ENCODE measurements around the gene POLR3A.

Gene POLR3A

GRCh38 chr10:77963901-77964300 is 65.4 kb downstream of the POLR3A start:
- no peak for TF ChIP-seq CTCF (IDR thresholded peaks at IDR 0.05; ENCODE audit: control insufficient read depth, extremely low read depth, insufficient read depth)
- DNase-seq (ENCODE audit: low read depth): no peak
- no peak overlapping the region for H3K4me3 ChIP-seq (ENCODE audit: low read depth, low read length)

GRCh38 chr10:77962350-77963146 is 66.8 kb downstream of the POLR3A start:
- no peak for DNase-seq (ENCODE audit: low read depth)
- TF ChIP-seq CTCF (IDR thresholded peaks at IDR 0.05; ENCODE audit: control insufficient read depth, extremely low read depth, insufficient read depth): no peak
- no peak overlapping the region for H3K4me3 ChIP-seq (ENCODE audit: low read depth, low read length)

- H3K4me3 ChIP-seq (ENCODE audit: low read depth, low read length): no peak overlapping the region
- TF ChIP-seq CTCF (IDR thresholded peaks at IDR 0.05; ENCODE audit: control insufficient read depth, extremely low read depth, insufficient read depth): no peak
- DNase-seq (ENCODE audit: low read depth): no peak
Measured at GRCh38 chr10:77961668-77962067, 67.6 kb downstream of the POLR3A start.

- no peak for DNase-seq (ENCODE audit: low read depth)
- no peak overlapping the region for H3K4me3 ChIP-seq (ENCODE audit: low read depth, low read length)
- no peak for TF ChIP-seq CTCF (IDR thresholded peaks at IDR 0.05; ENCODE audit: control insufficient read depth, extremely low read depth, insufficient read depth)
Measured at GRCh38 chr10:77960829-77961329, 68.4 kb downstream of the POLR3A start.

- no peak for TF ChIP-seq CTCF (IDR thresholded peaks at IDR 0.05; ENCODE audit: control insufficient read depth, extremely low read depth, insufficient read depth)
- DNase-seq (ENCODE audit: low read depth): no peak
- no peak overlapping the region for H3K4me3 ChIP-seq (ENCODE audit: low read depth, low read length)
Measured at GRCh38 chr10:77959887-77960455, 69.3 kb downstream of the POLR3A start.

- DNase-seq (ENCODE audit: low read depth): no peak
- TF ChIP-seq CTCF (IDR thresholded peaks at IDR 0.05; ENCODE audit: control insufficient read depth, extremely low read depth, insufficient read depth): no peak
- H3K4me3 ChIP-seq (ENCODE audit: low read depth, low read length): no peak overlapping the region
Measured at GRCh38 chr10:77959384-77959783, 69.9 kb downstream of the POLR3A start.
